ENCODE data around the gene SCAPER.
"Not testable (repeated sequence)": the region's sequence is repeated elsewhere in the genome, so short reads cannot be mapped to it uniquely, and the experiment has no call there.

The SCAPER gene

DNA sequence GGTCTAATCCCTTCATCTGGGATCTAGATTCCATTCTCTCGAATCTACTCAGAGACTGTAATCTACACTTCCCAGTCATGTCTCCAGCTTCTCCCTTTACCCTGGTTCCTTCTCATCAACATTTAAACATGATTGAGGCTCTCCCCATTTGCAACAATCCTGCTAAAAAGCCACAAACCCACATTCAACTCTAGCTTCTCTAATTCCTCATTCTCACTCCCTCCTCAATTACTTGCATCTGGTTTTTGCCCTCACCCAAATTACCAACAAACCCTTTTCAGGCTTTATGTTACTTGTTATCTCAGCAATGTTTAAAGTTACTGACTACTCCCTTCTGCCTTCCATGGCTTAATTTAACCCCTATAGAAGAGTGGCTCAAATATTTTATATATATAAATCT, 605.4 kb downstream of the SCAPER start:
- DNase-seq: no peak

DNA sequence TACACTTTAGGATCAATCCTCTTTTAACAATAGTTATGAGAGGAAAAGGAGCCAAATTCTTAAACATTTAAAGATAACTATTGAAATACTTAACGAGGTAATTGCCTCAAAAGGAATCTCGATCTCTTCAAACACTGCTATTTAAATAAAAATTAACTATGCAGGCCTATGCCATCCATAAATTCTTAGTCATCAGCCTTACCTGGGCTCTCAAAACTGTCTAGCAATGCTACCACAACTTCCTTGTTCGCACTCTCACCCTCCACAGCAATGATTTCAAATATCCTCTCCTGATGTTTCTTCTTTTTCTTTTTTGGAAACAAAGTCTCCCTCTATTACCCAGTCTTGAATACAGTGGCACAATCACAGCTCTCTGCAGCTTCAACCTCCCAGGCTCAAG, 606.2 kb downstream of the SCAPER start:
- no peak for DNase-seq

DNA sequence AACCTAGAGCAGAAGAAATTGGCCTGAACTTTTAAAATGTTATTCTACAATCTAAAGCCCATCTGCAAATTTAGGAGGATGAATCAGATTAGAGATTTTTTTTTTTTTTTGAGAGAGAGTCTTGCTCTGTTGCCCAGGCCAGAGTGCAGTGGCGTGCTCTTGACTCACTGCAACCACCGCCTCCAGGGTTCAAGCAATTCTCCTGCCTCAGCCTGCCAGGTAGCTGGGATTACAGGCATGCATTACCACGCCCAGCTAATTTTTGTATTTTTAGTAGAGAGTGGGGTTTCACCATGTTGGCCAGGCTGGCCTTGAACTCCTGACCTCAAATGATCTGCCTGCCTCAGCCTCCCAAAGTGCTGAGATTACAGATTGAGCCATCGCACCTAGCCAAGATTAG, 607.2 kb downstream of the SCAPER start:
- not testable (repeated sequence) for DNase-seq
